ENCODE measurements around the gene MAP7D3.
"Not testable (repeated sequence)": the region's sequence is repeated elsewhere in the genome, so short reads cannot be mapped to it uniquely, and the experiment has no call there.

MAP7D3 gene

GRCh38 chrX:136183172-136183571, 68.0 kb downstream of the MAP7D3 start:
- no peak for DNase-seq (ENCODE audit: low read depth in 2 of 2)

- DNase-seq (ENCODE audit: low read depth in 2 of 2) = no peak
Measured at GRCh38 chrX:136182414-136182813, 68.8 kb downstream of the MAP7D3 start.

GRCh38 chrX:136179133-136179532, 72.1 kb downstream of the MAP7D3 start:
- no peak for DNase-seq (ENCODE audit: low read depth in 2 of 2)

GRCh38 chrX:136176399-136176825, 74.8 kb downstream of the MAP7D3 start:
- DNase-seq (ENCODE audit: low read depth in 2 of 2) = no peak

- DNase-seq (ENCODE audit: low read depth in 2 of 2) = no peak
Measured at GRCh38 chrX:136171420-136171819, 79.8 kb downstream of the MAP7D3 start.

GRCh38 chrX:136170139-136170800, 80.9 kb downstream of the MAP7D3 start:
- no peak for DNase-seq (ENCODE audit: low read depth in 2 of 2)

GRCh38 chrX:136168929-136169735, 82.1 kb downstream of the MAP7D3 start:
- no peak for DNase-seq (ENCODE audit: low read depth in 2 of 2)

- DNase-seq (ENCODE audit: low read depth in 2 of 2) = not testable (repeated sequence)
Measured at GRCh38 chrX:136167989-136168388, 83.2 kb downstream of the MAP7D3 start.

- no peak for DNase-seq (ENCODE audit: low read depth in 2 of 2)
Measured at GRCh38 chrX:136166221-136166855, 84.9 kb downstream of the MAP7D3 start.

- DNase-seq (ENCODE audit: low read depth in 2 of 2) = no peak
Measured at GRCh38 chrX:136165406-136165805, 85.8 kb downstream of the MAP7D3 start.

- no peak for DNase-seq (ENCODE audit: low read depth in 2 of 2)
Measured at GRCh38 chrX:136163689-136164088, 87.5 kb downstream of the MAP7D3 start.

Data from stimulated activated CD8-positive, alpha-beta memory T cell treated with anti-CD3 and anti-CD28 coated beads, Interleukin-7, amount 100 ng/mL, for 4 hours (primary cell).